ENCODE measurements around the gene AAR2.

DNA sequence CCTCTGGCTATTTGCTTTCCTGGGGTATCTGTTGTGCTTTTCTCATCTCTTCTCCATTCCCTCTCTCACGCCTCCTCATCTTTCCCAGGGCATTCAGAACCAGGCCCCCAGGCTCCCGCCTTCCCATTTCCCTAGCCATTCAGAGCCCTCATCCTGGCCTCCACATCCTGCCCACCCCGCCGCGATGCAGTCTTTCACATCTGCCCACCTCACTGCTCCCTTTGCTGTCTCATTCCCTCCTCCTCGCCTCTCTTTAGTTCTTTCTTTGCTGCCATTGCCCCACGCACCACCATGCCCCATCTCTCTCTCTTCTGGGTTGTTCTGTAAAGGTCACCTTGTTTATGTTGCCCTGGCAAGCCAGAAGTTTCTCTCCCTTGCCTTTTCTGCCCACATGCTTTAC, 10.6 kb upstream of the AAR2 start:
- TF ChIP-seq CTCF (IDR thresholded peaks at IDR 0.05) = no peak
- TF ChIP-seq POLR2A (IDR thresholded peaks at IDR 0.05) = no peak

All from body of pancreas (tissue), 4 donors.